GM11168 (cell line): ENCODE data around the gene SPACDR.
"Not testable (repeated sequence)": the region's sequence is repeated elsewhere in the genome, so short reads cannot be mapped to it uniquely, and the experiment has no call there.

Source experiments
- in situ Hi-C: fragments of 300-500 bp; cut with MboI; formaldehyde crosslinking; loops from one replicate; pipeline ENCODE4 v1.12.0; 2022; ENCODE audit warnings: low sequenced_read_pairs; ENCODE audit not compliant: unreplicated experiment

Gene SPACDR

DNA sequence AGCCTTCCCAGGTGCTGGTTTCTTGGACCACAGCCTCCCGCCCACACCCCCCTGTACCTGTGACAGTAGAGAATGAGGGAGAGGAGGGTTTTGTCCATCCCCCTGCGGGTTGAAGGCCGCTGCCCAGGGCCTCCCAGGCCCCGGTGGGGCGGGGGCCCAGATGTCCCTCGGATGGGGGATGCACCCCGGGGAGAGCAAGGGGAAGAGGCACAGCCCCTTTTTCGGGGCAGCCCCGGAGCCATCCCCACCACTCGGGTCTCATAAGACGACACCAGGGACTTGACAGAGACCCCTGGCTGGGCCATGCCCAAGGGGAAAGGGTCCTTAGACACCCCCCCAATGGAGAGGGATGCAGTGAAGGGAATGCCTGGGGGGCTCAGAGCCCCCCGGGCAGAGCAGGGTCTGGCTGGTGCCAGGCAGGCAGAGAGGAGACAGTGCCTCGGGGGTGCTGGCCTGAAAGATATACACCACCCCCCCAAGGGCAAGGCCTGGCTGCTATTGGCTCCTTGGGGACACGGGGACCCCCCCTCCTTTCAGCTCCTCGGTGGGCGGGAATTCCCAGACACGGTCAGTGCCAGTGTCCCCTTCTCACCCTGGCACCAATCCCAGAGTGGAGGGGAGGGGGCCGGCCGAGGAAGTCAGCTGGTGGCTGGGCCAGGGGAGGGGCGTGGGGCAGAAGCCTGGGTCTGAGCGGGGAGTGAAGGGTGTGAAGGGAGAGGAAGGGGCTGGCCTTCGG, 3.7 kb upstream of the SPACDR start:
- in situ Hi-C loops, result no loop called here

DNA sequence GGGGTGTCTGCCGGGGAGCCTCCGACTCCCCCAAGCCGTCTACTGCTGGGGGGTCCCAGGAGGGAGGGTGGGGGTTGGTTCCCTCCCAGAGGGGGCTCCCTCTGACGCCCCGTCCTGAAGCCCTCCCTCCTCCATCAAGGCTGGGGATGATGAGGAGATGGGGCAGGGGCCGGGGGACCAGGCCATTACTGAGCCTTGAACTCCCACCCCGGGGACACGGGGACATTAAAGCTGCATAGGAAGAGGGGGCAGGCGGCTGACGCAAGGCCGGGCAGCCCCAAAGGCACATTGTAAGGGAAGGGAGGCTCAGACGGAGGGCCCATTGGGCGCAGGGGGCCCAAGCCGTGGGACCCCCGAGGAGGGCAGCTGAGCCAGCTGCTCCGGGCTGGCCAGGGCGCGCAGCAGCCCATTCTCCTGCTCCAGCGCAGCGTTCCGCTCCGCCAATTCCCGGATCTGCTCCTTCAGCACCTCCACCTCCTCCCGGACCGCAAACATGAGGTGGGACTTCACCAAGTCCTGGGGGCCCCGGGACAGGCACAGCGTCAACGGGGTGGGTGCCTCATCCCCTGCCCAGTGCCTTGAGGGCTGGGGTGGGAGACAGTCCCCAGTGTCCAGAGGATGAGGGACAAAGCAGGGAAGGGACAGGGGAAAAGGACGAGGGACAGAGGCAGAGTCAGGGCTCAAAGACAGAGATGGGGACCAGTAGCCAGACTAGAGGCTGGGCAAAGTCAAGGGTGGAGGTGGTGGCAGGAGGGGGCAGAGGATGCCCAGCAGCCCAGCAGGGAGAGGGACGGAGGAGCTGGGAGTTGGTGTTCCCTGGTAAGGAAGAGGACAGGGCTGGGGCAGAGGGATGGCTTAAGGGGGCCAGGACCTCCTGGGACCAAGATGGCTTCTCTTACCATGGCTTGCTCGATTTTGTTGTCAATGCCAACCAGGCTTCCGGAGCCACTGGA, 2.9 kb upstream of the SPACDR start:
- in situ Hi-C loops, result no loop called here

DNA sequence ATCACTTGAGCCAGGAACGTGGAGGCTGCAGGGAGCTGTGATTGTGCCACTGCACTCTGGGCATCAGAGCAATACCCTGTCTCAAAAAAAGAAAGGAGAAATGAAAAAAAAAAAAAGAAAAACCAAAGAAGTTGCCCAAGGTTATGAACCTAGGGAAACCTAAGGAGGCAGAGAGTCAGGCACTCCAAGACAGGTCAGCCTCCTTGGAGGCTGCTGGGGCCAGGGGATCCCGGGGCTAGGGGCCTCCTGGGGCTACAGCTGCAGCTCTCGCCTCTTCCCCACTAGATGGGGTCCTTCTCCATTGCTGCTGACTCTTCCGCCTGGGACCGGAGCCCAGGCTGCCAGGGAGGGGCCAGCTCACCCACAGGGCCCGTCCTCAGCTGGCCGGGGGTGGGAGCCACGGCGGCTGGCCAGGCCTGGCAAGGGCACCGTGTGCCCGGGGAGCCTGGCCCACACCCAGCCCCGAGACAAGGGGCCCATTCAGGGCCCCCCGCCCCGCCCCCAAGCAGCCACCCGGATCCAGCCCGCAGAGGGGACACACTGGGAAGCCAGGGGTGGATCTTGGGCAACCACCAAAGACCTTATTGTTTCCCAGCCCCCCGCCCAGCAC, 1.7 kb upstream of the SPACDR start:
- in situ Hi-C loops, result no loop called here

DNA sequence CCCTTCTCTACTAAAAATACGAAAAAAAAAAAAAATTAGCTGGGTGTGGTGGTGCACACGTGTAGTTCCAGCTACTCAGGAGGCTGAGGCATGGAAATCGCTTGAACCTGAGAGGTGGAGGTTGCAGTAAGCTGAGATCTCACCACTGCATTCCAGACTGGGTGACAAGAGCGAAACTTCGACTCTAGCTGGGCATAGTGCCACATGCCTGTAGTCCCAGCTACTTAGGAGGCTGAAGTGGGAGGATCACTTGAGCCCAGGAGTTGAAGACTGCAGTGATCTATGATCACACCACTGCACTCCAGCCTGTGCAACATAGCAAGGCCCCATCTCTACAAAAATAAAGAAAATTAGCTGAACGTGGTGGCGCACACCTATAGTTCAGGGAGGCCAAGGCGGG, 1.2 kb upstream of the SPACDR start:
- in situ Hi-C loops, result no loop called here

DNA sequence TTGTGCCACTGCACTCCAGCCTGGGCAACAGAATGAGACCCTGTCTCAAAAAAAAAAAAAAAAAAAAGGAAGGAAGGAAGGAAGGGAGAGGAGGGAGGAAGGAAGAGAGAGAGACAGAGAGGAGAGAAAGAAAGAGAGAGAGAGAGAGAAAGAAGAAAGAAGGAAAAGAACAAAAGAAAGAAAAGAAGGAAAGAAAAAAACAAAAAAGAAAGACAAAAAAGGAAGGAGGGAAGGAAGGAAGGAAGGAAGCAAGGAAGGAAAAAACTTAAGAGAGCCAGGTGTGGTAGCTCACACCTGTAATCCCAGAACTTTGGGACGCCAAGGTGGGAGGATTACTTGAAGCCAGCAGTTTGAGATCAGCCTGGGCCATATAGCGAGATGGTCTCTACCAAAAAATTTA, 731 bp upstream of the SPACDR start:
- in situ Hi-C loops, result no loop called here

DNA sequence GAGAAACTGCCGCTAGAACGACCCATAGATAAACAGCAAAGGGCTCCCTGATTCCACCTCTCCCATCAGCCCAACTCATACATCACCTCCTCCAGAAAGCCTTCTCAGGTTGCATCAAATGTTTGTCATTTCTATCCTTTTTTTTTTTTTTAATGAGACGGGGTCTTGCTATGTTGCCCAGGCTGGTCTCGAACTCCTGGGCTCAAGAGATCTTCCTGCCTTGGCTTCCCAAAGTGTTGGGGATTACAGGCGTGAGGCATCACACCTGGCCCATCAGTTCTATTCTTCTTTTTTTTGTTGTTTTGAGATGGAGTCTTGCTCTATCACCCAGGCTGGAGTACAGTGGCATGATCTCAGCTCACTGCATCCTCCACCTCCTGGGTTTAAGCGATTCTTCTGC, 7.0 kb downstream of the SPACDR start:
- in situ Hi-C loops, result no loop called here

DNA sequence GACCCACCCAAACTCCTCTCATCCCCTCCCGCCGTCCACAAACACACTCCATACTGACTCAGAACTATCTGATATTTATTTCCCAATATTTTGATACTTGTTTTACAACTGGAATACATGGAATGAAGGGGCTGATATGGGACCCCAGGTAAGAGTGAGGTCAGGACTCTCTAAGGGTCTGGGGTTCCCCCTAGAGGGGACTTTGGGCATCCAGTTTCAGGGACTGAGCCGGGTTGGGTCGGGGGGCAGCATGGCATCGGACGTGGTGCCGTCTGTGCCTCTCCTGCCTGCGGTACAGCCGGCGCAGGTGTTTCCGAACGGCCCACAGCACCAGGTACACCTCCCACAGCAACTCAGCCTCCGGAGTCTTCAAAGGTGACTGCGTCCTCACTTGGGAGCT, 7.5 kb downstream of the SPACDR start:
- in situ Hi-C loops, result no loop called here

DNA sequence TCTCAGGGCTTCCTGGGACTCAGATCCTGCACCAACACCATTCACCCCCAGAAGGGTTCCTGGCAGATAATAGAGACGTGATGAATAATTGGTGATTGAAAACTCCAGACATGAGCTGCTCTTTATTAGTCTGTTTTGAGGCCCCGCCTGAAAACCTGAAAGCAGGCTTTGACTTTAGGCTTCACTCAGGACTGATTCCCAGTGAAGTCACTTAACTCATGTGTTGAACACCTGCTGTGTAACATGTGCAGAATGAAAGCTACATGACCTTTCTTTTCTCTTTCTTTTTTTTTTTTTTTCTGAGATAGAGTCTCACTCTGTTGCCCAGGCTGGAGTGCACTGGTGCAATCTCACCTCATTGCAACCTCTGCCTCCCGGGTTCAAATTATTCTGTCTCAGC, 8.9 kb downstream of the SPACDR start:
- in situ Hi-C loops, result no loop called here

DNA sequence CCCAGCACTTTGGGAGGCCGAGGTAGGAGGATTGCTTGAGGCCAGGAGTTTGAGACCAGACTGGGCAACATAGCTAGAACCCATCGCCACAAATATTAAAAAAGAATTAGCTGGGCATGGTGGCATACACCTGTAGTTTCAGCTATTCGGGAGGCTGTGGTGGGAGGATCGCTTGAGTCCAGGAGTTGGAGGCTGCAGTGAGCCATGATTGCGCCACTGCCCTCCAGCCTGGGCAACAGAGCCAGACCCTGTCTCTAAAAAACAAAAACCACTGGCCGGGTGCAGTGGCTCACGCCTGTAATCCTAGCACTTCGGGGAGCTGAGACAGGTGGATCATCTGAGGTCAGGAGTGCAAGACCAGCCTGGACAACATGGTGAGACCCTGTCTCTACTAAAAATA, 10.2 kb downstream of the SPACDR start:
- in situ Hi-C loops, result not testable (repeated sequence)

DNA sequence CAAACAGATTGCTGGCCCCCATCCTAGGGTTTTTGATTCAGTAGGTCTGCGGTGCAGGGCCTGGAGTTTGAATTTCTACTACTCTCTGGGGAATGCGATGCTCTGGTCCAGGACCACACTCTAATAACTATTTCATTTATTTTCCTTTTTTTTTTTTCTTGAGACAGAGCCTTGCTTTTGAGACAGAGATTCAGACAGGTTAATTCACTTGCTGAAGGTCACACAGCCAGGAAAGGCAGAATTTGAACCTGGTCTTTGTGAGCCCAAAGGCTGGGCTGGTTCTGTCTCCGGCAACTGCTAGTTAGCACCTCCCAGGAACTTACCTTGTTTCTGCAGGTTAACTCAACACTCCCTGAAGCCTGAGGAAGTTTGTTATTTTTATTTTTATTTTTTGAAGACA, 11.5 kb downstream of the SPACDR start:
- in situ Hi-C loops, result no loop called here

DNA sequence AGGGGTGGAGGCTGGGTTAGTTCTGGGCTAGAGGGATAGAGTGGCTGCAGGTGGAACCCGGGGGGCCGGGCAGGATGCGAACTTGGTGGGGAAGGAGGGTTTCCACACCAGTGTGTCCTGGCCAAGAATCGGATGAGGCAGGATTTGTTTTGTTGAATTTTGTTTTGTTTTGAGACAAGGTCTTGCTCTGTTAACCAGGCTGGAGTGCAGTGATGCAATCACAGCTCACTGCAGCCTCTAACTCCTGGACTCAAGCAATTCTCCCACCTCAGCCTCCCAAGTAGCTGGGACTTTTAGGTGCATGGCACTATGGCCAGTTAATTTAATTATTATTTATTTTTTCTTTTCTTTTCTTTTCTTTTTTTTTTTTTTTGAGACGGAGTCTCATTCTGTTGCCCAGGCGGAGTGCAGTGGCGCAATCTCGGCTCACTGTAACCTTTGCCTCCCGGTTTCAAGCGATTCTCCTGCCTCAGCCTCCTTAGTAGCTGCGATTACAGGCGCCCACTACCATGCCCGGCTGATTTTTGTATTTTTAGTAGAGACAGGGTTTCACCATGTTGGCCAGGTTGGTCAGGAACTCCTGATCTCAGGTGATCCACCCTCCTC, 14.8 kb downstream of the SPACDR start:
- in situ Hi-C loops, result no loop called here

DNA sequence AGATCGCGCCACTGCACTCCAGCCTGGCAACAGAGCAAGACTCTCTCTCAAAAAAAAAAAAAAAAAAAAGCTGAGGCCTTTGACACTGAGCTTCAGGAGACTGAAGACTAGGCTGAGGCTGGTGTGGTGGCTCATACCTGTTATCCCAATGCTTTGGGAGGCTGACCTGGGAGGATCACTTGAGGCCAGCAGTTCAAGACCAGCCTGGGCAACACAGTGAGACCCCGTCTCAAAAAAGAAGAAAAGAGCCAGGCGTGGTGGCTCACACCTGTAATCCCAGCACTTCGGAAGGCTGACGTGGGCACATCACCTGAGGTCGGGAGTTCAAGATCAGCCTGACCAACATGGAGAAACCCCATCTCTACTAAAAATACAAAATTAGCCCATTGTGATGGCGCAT, 16.7 kb downstream of the SPACDR start:
- in situ Hi-C loops, result not testable (repeated sequence)

DNA sequence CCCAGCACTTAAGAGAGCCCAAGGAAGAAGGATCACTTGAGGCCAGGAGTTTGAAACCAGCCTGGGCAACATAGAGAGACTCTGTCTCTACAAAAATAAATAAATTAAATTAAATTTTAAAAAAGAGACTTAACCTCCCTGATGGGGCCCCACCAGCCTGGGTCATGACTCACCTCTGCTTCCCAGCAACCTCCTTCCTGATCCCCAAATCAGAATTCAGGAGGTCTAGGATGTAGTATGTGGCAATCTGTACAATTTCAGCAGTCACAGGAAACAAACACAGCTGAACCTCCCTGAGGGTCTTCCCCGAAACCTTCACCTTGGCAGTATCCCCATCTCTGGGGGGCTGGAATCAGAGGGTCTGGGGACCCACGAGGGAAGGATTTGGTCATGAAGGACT, 18.0 kb downstream of the SPACDR start:
- in situ Hi-C loops, result no loop called here

DNA sequence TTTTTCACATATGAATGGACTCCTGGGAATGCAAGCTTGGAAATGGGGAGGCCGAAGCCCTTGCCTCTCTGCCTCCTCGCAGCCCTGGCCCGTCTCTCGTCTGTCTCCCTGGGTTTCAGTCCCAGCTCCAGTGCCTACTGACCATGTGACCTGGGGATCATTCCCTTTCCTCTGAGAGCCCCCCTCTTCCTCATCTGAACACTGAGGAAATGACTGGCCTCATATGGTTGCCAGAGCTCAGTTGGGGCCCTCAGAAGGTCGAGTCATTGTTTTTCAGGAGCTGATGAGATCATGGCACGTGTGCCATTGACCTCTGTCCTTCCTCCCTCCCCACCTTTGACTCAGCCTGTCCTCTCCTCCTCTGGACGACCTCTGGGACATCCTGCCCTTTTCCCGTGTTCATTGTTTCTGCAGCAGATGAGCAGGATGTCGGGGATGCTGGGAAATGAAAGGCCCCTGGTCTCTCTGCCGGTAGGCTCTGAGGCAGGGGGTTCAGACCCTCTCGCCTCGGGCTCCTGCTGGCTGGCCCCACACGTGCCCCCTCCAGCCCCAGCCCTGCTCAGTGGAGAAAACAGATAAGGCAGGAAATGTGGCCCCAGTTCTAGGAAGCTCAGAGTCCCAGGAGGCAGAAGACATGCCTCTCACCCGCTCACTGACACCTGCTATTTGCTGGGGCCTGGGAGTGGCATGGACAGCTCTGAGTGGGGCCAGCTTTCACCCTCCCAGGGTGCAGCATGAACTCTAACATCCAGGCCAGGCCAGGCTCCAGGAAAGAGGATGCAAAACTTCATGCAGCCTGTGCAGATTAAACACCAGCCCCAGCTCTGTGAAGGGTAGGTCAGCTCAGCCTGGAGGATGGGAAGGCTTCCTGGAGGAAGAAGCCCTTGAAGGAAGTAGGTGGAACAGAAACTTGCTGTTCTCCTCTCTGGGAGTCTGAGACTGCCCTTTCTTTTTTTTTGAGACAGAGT, 19.5 kb downstream of the SPACDR start:
- in situ Hi-C loops, result no loop called here

DNA sequence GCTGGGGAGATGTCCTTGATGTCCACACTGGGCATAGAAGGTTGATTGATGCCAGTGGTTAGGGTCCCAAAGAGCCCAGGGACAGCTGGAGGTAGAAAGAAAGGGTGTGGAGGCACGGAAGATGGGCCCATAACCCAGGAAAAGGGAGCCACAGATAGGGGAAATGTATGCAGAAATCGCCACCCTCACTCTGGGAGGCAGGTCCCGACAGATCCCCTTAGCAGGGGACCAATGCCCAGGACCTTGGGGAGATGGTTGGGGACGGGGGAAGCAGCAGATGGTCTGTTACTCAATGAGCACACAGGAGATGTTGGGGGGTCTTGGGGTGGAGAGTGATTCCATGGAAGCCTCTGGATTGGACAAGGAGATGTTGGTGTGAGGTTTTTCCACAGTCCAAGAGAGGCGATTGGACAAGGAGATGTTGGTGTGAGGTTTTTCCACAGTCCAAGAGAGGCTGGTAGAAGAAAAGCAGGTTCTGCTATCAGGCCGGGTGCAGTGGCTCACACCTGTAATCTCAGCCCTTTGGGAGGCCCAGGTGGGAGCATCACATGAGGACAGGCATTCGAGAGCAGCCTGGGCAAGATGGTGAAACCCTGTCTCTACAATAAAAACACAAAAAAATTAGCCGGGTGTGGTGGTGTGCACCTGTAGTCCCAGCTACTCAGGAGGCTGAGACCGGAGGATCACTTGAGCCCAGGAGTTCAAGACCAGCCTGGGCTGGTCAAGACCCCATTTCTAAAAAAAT, 20.8 kb downstream of the SPACDR start:
- in situ Hi-C loops, result no loop called here

DNA sequence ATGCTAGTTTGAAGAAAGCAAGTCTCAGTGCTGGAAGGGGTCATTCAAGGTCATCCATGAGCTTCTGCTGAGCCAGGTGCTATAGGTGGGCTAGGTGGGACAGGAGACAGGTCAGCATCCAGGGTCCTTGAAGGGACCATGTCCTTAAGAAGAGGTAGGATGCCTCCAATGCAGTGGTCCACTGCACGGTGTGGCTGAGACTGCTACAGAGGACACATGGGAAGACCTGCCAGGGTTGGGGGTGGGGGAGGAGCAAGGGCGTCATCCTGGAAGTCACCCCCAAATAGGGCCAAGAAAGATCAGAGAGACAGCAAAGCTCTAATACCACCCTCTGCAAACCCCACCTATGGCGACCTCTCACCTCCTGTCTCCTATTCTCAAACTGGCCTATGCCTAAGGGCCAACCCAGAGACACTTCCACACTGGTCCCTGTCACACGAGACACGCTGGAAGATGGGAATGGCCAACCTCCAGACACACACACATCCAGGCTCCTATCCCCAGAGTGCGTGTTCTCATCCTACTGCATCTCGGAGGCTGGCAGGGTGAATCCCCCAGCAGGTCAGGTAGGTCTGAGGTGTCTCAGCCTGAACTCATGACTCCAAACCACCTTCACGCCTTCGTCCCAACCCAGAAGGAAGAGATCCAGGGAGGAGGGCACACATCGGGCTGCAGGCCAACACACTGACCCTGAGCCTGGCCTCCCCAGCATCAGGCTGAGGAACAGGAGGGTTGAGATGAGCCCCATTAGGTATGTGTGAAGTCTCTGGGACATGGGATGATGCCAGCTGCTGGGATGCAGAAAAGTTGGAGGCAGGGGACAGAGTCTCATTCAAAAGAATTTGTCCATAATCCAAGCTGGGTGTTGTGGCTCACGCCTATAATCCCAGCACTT, 22.2 kb downstream of the SPACDR start:
- in situ Hi-C loops, result no loop called here

DNA sequence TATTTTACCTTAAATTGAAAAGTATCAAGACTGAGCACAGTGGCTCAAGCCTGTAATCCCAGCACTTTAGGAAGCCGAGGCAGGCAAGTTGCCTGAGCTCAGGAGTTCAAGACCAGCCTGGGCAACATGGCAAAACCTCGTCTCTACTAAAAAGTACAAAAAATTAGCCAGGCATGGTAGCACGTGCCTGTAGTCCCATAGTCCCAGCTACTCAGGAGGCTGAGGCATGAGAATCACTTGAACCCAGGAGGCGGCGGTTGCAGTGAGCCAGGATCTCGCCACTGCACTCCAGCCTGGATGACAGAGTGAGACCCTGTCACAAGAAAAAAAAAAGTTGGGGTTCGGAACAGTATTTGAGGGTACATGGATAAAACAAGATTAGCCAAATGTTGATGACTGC, 24.8 kb downstream of the SPACDR start:
- in situ Hi-C loops, result not testable (repeated sequence)

DNA sequence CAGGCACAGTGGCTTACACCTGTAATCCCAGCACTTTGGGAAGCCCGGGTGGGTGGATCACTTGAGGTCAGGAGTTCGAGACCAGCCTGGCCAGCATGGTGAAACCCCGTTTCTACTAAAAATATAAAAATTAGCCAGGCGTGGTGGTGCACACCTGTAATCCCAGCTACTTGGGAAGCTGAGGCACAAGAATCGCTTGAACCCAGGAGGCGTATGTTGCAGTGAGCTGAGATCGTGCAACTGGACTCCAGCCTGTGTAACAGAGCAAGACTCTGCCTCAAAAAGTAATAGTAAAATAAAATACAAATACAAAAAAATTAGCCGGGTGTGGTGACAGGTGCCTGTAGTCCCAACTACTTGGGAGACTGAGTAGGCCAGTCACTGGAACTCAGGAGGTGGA, 25.3 kb downstream of the SPACDR start:
- in situ Hi-C loops, result not testable (repeated sequence)
